Astrocyte (in vitro differentiated cells and primary cell): Measurements from ENCODE around the gene ITPR2. TPM values are rescaled to one million over a fixed set of nuclear protein-coding genes. Genes with fewer than 3 reads are reported as not detected.

ENCODE experiments used
- DNase-seq: peaks from one replicate; pipeline ENCODE4 v3.0.0-alpha.2; 2010; ENCODE audit warnings: low read depth
- FAIRE-seq: peaks from 2 replicates; lab custom pipeline; 2011; peaks lifted over from hg19 to GRCh38; lab: Jason Lieb, UNC
- H2AFZ ChIP-seq: 2 replicates; pipeline ENCODE4 v1.6.0; 2012; ENCODE audit warnings: low read depth, low read length, inconsistent platforms
- H3K27ac ChIP-seq: 2 replicates; pipeline ENCODE4 v1.5.1; 2011; ENCODE audit warnings: low read depth, low read length, inconsistent platforms
- H3K27me3 ChIP-seq: 2 replicates; pipeline ENCODE4 v1.6.0; 2011; ENCODE audit warnings: low read length, inconsistent platforms; ENCODE audit not compliant: insufficient read depth
- H3K36me3 ChIP-seq: 2 replicates; pipeline ENCODE4 v1.5.1; 2011; ENCODE audit warnings: low read length, inconsistent platforms; ENCODE audit not compliant: insufficient read depth
- H3K4me1 ChIP-seq: 2 replicates; pipeline ENCODE4 v1.5.1; 2011; ENCODE audit warnings: low read length, inconsistent platforms; ENCODE audit not compliant: insufficient read depth
- H3K4me2 ChIP-seq: 2 replicates; pipeline ENCODE4 v1.6.0; 2012; ENCODE audit warnings: low read length, inconsistent platforms
- H3K4me3 ChIP-seq: 2 replicates; pipeline ENCODE4 v1.5.1; 2011; ENCODE audit warnings: low read depth, mild to moderate bottlenecking, low read length, inconsistent platforms; ENCODE audit not compliant: insufficient read depth
- H3K79me2 ChIP-seq: 2 replicates; pipeline ENCODE4 v1.6.0; 2012; ENCODE audit warnings: mild to moderate bottlenecking, low read length, inconsistent platforms; ENCODE audit not compliant: insufficient read depth
- H3K9ac ChIP-seq: 2 replicates; pipeline ENCODE4 v1.6.0; 2012; ENCODE audit warnings: mild to moderate bottlenecking, low read length, inconsistent platforms
- H3K9me3 ChIP-seq: 2 replicates; pipeline ENCODE4 v1.5.1; 2012; ENCODE audit warnings: low read depth, mild to moderate bottlenecking, low read length, inconsistent platforms; ENCODE audit not compliant: insufficient read depth
- H4K20me1 ChIP-seq: 2 replicates; pipeline ENCODE4 v1.6.0; 2012; ENCODE audit warnings: low read length, inconsistent platforms; ENCODE audit not compliant: insufficient read depth
- H3K27ac Mint-ChIP-seq: one replicate; pipeline ENCODE4 v1.8.0; 2021; ENCODE audit warnings: mild to moderate bottlenecking, mixed read lengths; ENCODE audit not compliant: unreplicated experiment
- H3K27me3 Mint-ChIP-seq: one replicate; pipeline ENCODE4 v1.8.0; 2021; ENCODE audit warnings: low read depth, mixed read lengths; ENCODE audit not compliant: unreplicated experiment
- H3K36me3 Mint-ChIP-seq: one replicate; pipeline ENCODE4 v1.8.0; 2021; ENCODE audit warnings: low read depth, mixed read lengths; ENCODE audit not compliant: unreplicated experiment
- H3K4me1 Mint-ChIP-seq: one replicate; pipeline ENCODE4 v1.8.0; 2021; ENCODE audit warnings: low read depth, mixed read lengths; ENCODE audit not compliant: unreplicated experiment
- H3K4me3 Mint-ChIP-seq: one replicate; pipeline ENCODE4 v1.8.0; 2021; ENCODE audit warnings: mild to moderate bottlenecking, moderate library complexity, mixed read lengths; ENCODE audit not compliant: unreplicated experiment
- H3K9me3 Mint-ChIP-seq: one replicate; pipeline ENCODE4 v1.8.0; 2021; ENCODE audit warnings: mild to moderate bottlenecking, mixed read lengths; ENCODE audit not compliant: unreplicated experiment
- CTCF ChIP-seq: IDR thresholded peaks from 2 replicates; pipeline ENCODE4 v1.5.1; 2011; ENCODE audit warnings: low read depth, mild to moderate bottlenecking, inconsistent platforms, low read length, moderate library complexity; ENCODE audit not compliant: insufficient read depth
- EZH2 ChIP-seq: IDR thresholded peaks from 2 replicates; pipeline ENCODE4 v1.6.1; 2012; ENCODE audit warnings: mild to moderate bottlenecking, low read length, inconsistent platforms; ENCODE audit not compliant: insufficient read depth
- total RNA-seq: library from RNA; stranded (reverse); gene quantifications from 2 replicates; pipeline ENCODE4 v1.2.1, GENCODE V29; 2021

The ITPR2 gene
- total RNA-seq, 1 donor from 2014 or later = 24.4 TPM

GRCh38 chr12:26683443-26683842 is 149.6 kb downstream of the ITPR2 start:
- Histone ChIP-seq H3K4me1 (no peaks in the 10 kb centered on the region), H3K9ac (no peak overlapping the region), H2AFZ (no peak overlapping the region), H3K9me3 (no peaks in the 10 kb centered on the region), H3K4me3 (no peak overlapping the region), H3K27ac (no peak overlapping the region), H3K4me2 (no peak overlapping the region), H3K36me3 (no peaks in the 10 kb centered on the region), H3K79me2 (no peaks in the 10 kb centered on the region), H3K27me3 (no peaks in the 10 kb centered on the region), H4K20me1 (no peaks in the 10 kb centered on the region)
- Mint-ChIP-seq H3K27me3 (no peaks in the 10 kb centered on the region), H3K4me1 (peaks cover 14% of the 10 kb centered on the region), H3K27ac (no peak overlapping the region), H3K36me3 (peaks cover 19% of the 10 kb centered on the region), H3K9me3 (peaks cover 4% of the 10 kb centered on the region), H3K4me3 (no peak overlapping the region)
- DNase-seq (no peak), FAIRE-seq (peak; percentile 23)
- no peak for TF ChIP-seq CTCF
- no peak for TF ChIP-seq EZH2

- Mint-ChIP-seq H3K4me3 (no peak overlapping the region), H3K9me3 (peaks cover 6% of the 10 kb centered on the region), H3K27ac (no peak overlapping the region), H3K27me3 (no peaks in the 10 kb centered on the region), H3K4me1 (peaks cover 16% of the 10 kb centered on the region), H3K36me3 (peaks cover 17% of the 10 kb centered on the region)
- Histone ChIP-seq H3K4me1 (no peaks in the 10 kb centered on the region), H3K79me2 (no peaks in the 10 kb centered on the region), H2AFZ (no peak overlapping the region), H3K9ac (no peak overlapping the region), H3K36me3 (no peaks in the 10 kb centered on the region), H3K27me3 (no peaks in the 10 kb centered on the region), H3K9me3 (no peaks in the 10 kb centered on the region), H3K27ac (no peak overlapping the region), H3K4me2 (no peak overlapping the region), H3K4me3 (no peak overlapping the region), H4K20me1 (no peaks in the 10 kb centered on the region)
- no peak for TF ChIP-seq EZH2
- no peak for TF ChIP-seq CTCF
- DNase-seq (peak; percentile 48), FAIRE-seq (no peak)
Observed at GRCh38 chr12:26680727-26681455, 152.1 kb downstream of the ITPR2 start.
